GM23338 (cell line): Measurements from ENCODE around the gene ZNF335. TPM values are rescaled to one million over a fixed set of nuclear protein-coding genes. Genes with fewer than 3 reads are reported as not detected.

Source experiments
- ATAC-seq: fragments of 200-7000 bp; cut with Tn5 transposase; 3 replicates; pipeline ENCODE4 v1.9.1; 2020
- DNase-seq: peaks from one replicate; pipeline ENCODE4 v3.0.0-alpha.2; 2015; ENCODE audit warnings: low spot score
- H2AFZ ChIP-seq: fragments of 200-600 bp; sonication (generic); 2 replicates; pipeline ENCODE4 v1.8.0; 2016; ENCODE audit warnings: antibody characterized with exemption, mild to moderate bottlenecking, moderate library complexity
- H3F3A ChIP-seq: fragments of 200-600 bp; sonication (generic); replicated peaks from 2 replicates; pipeline ENCODE4 v1.8.0; 2017; ENCODE audit warnings: antibody characterized with exemption, mixed run types, low read depth
- H3K27ac ChIP-seq: fragments of 200-600 bp; sonication (generic); 2 replicates; pipeline ENCODE4 v1.6.1; 2016; ENCODE audit warnings: low read depth
- H3K27me3 ChIP-seq: fragments of 200-600 bp; sonication (generic); 2 replicates; pipeline ENCODE4 v1.8.0; 2016; ENCODE audit warnings: mild to moderate bottlenecking, mixed run types, moderate library complexity; ENCODE audit not compliant: insufficient read depth
- H3K36me3 ChIP-seq: fragments of 200-600 bp; sonication (generic); 2 replicates; pipeline ENCODE4 v1.8.0; 2016; ENCODE audit warnings: mild to moderate bottlenecking; ENCODE audit not compliant: insufficient read depth
- H3K4me1 ChIP-seq: fragments of 200-600 bp; sonication (generic); 2 replicates; pipeline ENCODE4 v1.8.0; 2016; ENCODE audit warnings: mild to moderate bottlenecking, moderate library complexity; ENCODE audit not compliant: insufficient read depth
- H3K4me2 ChIP-seq: fragments of 200-600 bp; sonication (generic); 2 replicates; pipeline ENCODE4 v1.7.1; 2017; ENCODE audit warnings: mixed run types
- H3K4me3 ChIP-seq: fragments of 200-600 bp; sonication (generic); 2 replicates; pipeline ENCODE4 v1.6.1; 2016; ENCODE audit warnings: mixed run types
- H3K79me2 ChIP-seq: fragments of 200-600 bp; sonication (generic); replicated peaks from 2 replicates; pipeline ENCODE4 v1.8.0; 2017; ENCODE audit warnings: mild to moderate bottlenecking; ENCODE audit not compliant: insufficient read depth
- H3K9me2 ChIP-seq: fragments of 200-600 bp; sonication (generic); 2 replicates; pipeline ENCODE4 v1.8.0; 2017; ENCODE audit not compliant: insufficient read depth
- H4K20me1 ChIP-seq: fragments of 200-600 bp; sonication (generic); replicated peaks from 2 replicates; pipeline ENCODE4 v1.8.0; 2017; ENCODE audit warnings: mild to moderate bottlenecking; ENCODE audit not compliant: insufficient read depth
- H3K27ac Mint-ChIP-seq: 2 replicates; pipeline ENCODE4 v1.8.0; 2020; ENCODE audit warnings: inconsistent platforms, mild to moderate bottlenecking, moderate library complexity, mixed read lengths
- H3K27me3 Mint-ChIP-seq: 3 replicates; pipeline ENCODE4 v1.8.0; 2022; ENCODE audit warnings: low read depth, mild to moderate bottlenecking, moderate library complexity, mixed read lengths, inconsistent platforms; ENCODE audit not compliant: insufficient read depth, poor library complexity
- H3K36me3 Mint-ChIP-seq: 3 replicates; pipeline ENCODE4 v1.8.0; 2021; ENCODE audit warnings: low read depth, mild to moderate bottlenecking, inconsistent platforms, moderate library complexity, mixed read lengths
- H3K4me1 Mint-ChIP-seq: 3 replicates; pipeline ENCODE4 v1.8.0; 2020; ENCODE audit warnings: mild to moderate bottlenecking, inconsistent platforms, mixed read lengths
- H3K4me3 Mint-ChIP-seq: 3 replicates; pipeline ENCODE4 v1.8.0; 2021; ENCODE audit warnings: moderate library complexity, mild to moderate bottlenecking, inconsistent platforms, mixed read lengths
- H3K9me3 Mint-ChIP-seq: 3 replicates; pipeline ENCODE4 v1.8.0; 2020; ENCODE audit warnings: moderate library complexity, mild to moderate bottlenecking, inconsistent platforms, mixed read lengths
- CREB1 ChIP-seq: fragments of 250-450 bp; sonication (Bioruptor Pico); IDR thresholded peaks from 2 replicates; pipeline ENCODE4 v1.5.0; 2020; ENCODE audit warnings: low read depth, mild to moderate bottlenecking, moderate library complexity
- EZH2 ChIP-seq: fragments of 200-600 bp; sonication (generic); IDR thresholded peaks from one replicate; pipeline ENCODE4 v1.8.0; 2017; ENCODE audit warnings: antibody characterized with exemption, mild to moderate bottlenecking, low read depth; ENCODE audit not compliant: unreplicated experiment
- EZH2phosphoT487 ChIP-seq: fragments of 200-600 bp; sonication (generic); IDR thresholded peaks from one replicate; pipeline ENCODE4 v1.8.1; 2018; ENCODE audit warnings: antibody characterized with exemption; ENCODE audit not compliant: unreplicated experiment
- JUNB ChIP-seq: IDR thresholded peaks from one replicate; pipeline ENCODE4 v1.6.1; 2016; ENCODE audit warnings: antibody characterized with exemption; ENCODE audit not compliant: unreplicated experiment
- NANOG ChIP-seq: IDR thresholded peaks from 2 replicates; pipeline ENCODE4 v1.6.1; 2016; ENCODE audit warnings: antibody characterized with exemption, borderline replicate concordance
- POLR2AphosphoS5 ChIP-seq: IDR thresholded peaks from 2 replicates; pipeline ENCODE4 v1.6.1; 2016; ENCODE audit warnings: antibody characterized with exemption, low read depth
- REST ChIP-seq: IDR thresholded peaks from one replicate; pipeline ENCODE4 v1.6.1; 2018; ENCODE audit warnings: antibody characterized with exemption; ENCODE audit not compliant: unreplicated experiment
- STAT1 ChIP-seq: IDR thresholded peaks from one replicate; pipeline ENCODE4 v1.6.1; 2016; ENCODE audit warnings: antibody characterized with exemption; ENCODE audit not compliant: unreplicated experiment
- ZNF114 ChIP-seq: fragments of 250-450 bp; sonication (Bioruptor Pico); IDR thresholded peaks from 2 replicates; pipeline ENCODE4 v1.5.0; 2020; ENCODE audit warnings: mild to moderate bottlenecking, moderate library complexity
- ZNF331 ChIP-seq: fragments of 250-450 bp; sonication (Bioruptor Pico); IDR thresholded peaks from 2 replicates; pipeline ENCODE4 v1.5.0; 2020; ENCODE audit warnings: low read depth, mild to moderate bottlenecking, moderate library complexity
- ZNF462 ChIP-seq: fragments of 250-450 bp; sonication (Bioruptor Pico); IDR thresholded peaks from 2 replicates; pipeline ENCODE4 v1.5.0; 2020; ENCODE audit warnings: mild to moderate bottlenecking, moderate library complexity
- polyA plus RNA-seq: library from polyadenylated mRNA; unstranded; fragments of >200 nt; fragmentation: Nextera tagmentation; extraction: Ambion mirVana; gene quantifications from 2 replicates; pipeline ENCODE4 v1.2.1, GENCODE V29; 2016
- total RNA-seq: library from RNA; depleted of rRNA; stranded (reverse); fragments of >200 nt; shearing (Covaris generic); gene quantifications from 2 replicates; pipeline ENCODE4 v1.2.3, GENCODE V29; 2014
- TF ChIP-seq, protein P1 (sequence below): IDR thresholded peaks from 2 replicates; pipeline ENCODE4 v1.6.1; 2016; ENCODE audit warnings: antibody characterized with exemption
- TF ChIP-seq, protein P2 (sequence below), 2 experiments: fragments of 200-600 bp in 1 of 2; sonication (generic) in 1 of 2; conservative IDR thresholded peaks; 2 replicates each; pipeline versions ENCODE4 v1.5.1 to v1.6.1; 2016 to 2017; ENCODE audit warnings: antibody characterized with exemption in 2 of 2, low read depth in 2 of 2, mild to moderate bottlenecking in 2 of 2, moderate library complexity in 1 of 2

The ZNF335 gene
- total and polyA plus RNA-seq, 2 experiments from 2014 or later, result 7.4 to 24.2 TPM

GRCh38 chr20:46004187-46004586 is 32.2 kb upstream of the ZNF335 start:
- DNase-seq, result no peak
- H3F3A ChIP-seq, result peaks cover 19% of the 10 kb centered on the region
- no peak overlapping the region; the same call in 2 of the 3 replicates for H3K4me3 Mint-ChIP-seq
- no peaks in the 10 kb centered on the region for H3K27me3 ChIP-seq
- H3K27ac ChIP-seq, result peak overlapping the region; percentile 98
- peaks cover 5% of the 10 kb centered on the region for H3K27me3 Mint-ChIP-seq
- no peaks in the 10 kb centered on the region for H3K9me3 Mint-ChIP-seq
- H3K36me3 Mint-ChIP-seq, result no peaks in the 10 kb centered on the region
- H3K9me2 ChIP-seq, result no peaks in the 10 kb centered on the region
- TF ChIP-seq ZNF462 (CRISPR knock-in tag) (no peak), CREB1 (CRISPR knock-in tag) (no peak), EZH2phosphoT487 (no peak), POLR2AphosphoS5 (no peak), NANOG (no peak), ZNF114 (CRISPR knock-in tag) (no peak), EZH2 (no peak), REST (no peak), STAT1 (no peak), JUNB (no peak), ZNF331 (CRISPR knock-in tag) (no peak)
- TF ChIP-seq, protein P1, sequence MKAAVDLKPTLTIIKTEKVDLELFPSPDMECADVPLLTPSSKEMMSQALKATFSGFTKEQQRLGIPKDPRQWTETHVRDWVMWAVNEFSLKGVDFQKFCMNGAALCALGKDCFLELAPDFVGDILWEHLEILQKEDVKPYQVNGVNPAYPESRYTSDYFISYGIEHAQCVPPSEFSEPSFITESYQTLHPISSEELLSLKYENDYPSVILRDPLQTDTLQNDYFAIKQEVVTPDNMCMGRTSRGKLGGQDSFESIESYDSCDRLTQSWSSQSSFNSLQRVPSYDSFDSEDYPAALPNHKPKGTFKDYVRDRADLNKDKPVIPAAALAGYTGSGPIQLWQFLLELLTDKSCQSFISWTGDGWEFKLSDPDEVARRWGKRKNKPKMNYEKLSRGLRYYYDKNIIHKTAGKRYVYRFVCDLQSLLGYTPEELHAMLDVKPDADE, result no peak
- TF ChIP-seq, protein P2, sequence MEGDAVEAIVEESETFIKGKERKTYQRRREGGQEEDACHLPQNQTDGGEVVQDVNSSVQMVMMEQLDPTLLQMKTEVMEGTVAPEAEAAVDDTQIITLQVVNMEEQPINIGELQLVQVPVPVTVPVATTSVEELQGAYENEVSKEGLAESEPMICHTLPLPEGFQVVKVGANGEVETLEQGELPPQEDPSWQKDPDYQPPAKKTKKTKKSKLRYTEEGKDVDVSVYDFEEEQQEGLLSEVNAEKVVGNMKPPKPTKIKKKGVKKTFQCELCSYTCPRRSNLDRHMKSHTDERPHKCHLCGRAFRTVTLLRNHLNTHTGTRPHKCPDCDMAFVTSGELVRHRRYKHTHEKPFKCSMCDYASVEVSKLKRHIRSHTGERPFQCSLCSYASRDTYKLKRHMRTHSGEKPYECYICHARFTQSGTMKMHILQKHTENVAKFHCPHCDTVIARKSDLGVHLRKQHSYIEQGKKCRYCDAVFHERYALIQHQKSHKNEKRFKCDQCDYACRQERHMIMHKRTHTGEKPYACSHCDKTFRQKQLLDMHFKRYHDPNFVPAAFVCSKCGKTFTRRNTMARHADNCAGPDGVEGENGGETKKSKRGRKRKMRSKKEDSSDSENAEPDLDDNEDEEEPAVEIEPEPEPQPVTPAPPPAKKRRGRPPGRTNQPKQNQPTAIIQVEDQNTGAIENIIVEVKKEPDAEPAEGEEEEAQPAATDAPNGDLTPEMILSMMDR (conservative IDR thresholded peaks at IDR 0.05; ENCODE audit: low read depth in 2 of 2), result no peak
- peak overlapping the region; percentile 70 for H3K4me2 ChIP-seq
- peaks cover 59% of the 10 kb centered on the region for H3K4me1 Mint-ChIP-seq
- peak overlapping the region; percentile 59 for H3K27ac Mint-ChIP-seq
- no peaks in the 10 kb centered on the region for H4K20me1 ChIP-seq
- H2AFZ ChIP-seq, result no peak overlapping the region
- H3K4me3 ChIP-seq, result no peak overlapping the region; the same call in 1 of the 2 replicates
- H3K4me1 ChIP-seq, result peaks cover 67% of the 10 kb centered on the region
- no peaks in the 10 kb centered on the region for H3K79me2 ChIP-seq
- no peak for ATAC-seq
- no peaks in the 10 kb centered on the region for H3K36me3 ChIP-seq
